GM12891 (cell line): ENCODE measurements around the gene CERS6.

Experiments used
- POLR2A ChIP-seq: IDR thresholded peaks from 2 replicates; pipeline ENCODE4 v1.6.1; 2011; ENCODE audit warnings: low read depth, low read length, control low read depth
- POLR2AphosphoS5 ChIP-seq: IDR thresholded peaks from 2 replicates; pipeline ENCODE4 v1.6.1; 2011; ENCODE audit warnings: low read depth, low read length, control low read depth
- SPI1 ChIP-seq: IDR thresholded peaks from 2 replicates; pipeline ENCODE4 v1.6.1; 2011; ENCODE audit warnings: low read depth, low read length, control low read depth
- TAF1 ChIP-seq: IDR thresholded peaks from 2 replicates; pipeline ENCODE4 v1.6.1; 2011; ENCODE audit warnings: low read depth, low read length, control low read depth

GRCh38 chr2:168706806-168707205 is 250.7 kb downstream of the CERS6 start:
- TF ChIP-seq POLR2A (no peak), POLR2AphosphoS5 (no peak), TAF1 (no peak), SPI1 (no peak)
